NCI-H345 (cell line): ENCODE measurements around the gene SCGB1C2.
"Not testable (repeated sequence)": the region's sequence is repeated elsewhere in the genome, so short reads cannot be mapped to it uniquely, and the experiment has no call there.

Experiments used
- DNase-seq: peaks from one replicate; lab custom pipeline; 2025; lab: John Stamatoyannopoulos, UW

Gene SCGB1C2

DNA sequence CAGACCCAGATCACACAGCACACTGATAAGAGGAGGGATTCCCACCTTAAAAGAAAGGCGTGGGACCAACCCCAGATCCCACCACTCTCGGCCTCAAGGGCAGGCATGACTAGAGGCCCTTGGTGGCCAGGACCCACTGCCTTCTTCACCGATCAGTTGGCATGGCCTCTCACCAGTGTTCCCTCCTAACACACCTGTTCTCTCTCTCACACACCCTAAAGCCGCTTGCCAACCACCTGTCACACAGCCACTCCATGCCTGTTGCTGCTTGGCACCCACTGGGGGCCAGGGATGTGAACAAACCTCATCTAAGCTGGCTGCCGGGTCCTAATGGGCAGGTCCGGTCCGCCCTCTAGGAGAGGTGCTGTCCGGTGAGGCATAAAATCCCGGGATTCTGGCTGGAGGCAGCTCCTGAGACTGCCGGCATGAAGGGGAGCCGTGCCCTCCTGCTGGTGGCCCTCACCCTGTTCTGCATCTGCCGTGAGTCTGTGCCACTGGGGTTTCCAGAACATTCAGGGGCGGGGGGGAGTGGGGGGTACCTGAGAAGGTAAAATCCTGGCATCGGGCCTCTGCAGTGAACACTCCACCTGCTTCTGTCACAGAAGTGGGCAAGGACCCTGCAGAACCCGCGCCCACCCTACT, at the start of gene SCGB1C2:
SCGB1C2 (plus strand) TSS at position 404 of the 642 bp plus-strand sequence; CDS start at position 426, 22 bp downstream.
- not testable (repeated sequence) for DNase-seq

DNA sequence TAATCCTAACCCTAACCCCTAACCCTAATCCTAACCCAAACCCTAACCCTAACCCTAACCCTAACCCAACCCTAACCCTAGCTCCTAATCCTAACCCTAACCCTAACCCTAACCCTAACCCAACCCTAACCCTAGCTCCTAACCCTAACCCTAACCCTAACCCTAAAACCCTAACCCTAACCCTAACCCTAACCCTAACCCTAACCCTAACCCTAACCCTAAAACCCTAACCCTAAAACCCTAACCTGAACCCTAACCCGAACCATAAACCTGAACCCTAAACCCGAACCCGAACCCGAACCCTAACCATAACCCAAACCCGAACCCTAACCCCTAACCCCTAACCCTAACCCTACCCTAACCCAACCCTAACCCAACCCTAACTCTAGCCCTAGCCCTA, 24.3 kb upstream of the SCGB1C2 start:
- DNase-seq: not testable (repeated sequence)

DNA sequence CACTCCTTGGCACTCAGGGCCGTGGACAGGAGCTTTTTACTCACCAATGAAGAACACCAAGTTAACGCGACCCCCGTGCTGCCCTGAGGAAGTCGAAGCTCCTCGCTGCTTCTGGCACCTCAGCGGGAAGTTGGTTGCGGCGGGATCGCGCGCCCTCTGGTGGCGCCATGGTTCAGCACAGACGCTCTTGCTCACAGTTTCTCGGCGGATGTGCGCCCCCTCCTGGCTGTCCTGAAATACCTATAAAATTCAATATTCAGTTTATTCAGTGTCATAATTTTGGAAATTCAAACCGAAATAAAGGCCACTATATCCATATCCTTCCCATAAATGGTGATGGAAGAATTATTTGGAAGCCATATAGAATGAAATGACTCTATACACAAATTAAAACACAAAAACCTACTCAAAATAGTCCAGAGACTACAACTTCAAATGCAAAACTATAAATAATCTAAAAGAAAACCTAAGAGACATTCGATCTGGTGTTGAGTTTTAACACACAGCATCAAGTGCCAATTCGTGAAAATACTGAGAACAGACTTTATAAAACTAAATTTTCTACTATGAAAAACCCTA, 18.9 kb upstream of the SCGB1C2 start:
- not testable (repeated sequence) for DNase-seq

DNA sequence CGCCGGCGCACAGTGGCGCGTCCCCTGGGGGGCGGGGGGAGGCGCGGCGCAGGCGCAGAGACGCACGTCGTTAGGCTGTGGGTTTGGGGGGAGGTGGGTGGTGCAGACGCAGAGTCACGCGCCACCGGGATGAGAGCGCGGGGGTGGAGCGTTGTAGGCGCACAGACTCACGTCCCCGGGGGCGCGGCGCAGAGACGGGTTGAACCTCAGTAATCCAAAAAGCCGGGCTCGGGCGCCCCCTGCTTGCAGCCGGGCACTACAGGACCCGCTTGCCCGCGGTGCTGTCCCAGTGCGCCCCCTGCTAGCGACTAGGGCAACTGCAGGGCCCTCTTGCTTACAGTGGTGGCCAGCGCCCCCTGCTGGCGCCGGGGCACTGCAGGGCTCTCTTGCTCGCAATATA, 3.4 kb upstream of the SCGB1C2 start:
- DNase-seq: not testable (repeated sequence)

DNA sequence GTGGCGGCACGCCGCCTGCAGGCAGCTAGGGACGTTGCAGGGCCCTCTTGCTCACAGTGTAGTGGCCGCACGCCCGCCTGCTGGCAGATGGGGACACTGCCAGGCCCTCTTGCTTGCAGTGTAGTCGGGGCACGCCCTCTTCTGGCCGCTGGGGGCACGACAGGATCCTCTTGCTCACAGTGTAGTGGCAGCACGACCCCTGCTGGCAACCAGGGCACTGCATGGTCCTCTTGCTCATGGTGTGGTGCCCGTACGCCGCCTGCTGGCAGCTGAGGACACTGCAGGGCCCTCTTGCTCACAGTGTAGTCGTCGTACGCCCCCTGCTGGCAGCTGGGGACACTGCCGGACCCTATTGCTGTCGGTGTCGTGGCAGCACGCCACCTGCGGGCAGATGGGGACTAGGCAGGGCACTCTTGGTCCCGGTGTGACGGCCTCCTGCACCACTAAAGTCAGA, 3.0 kb upstream of the SCGB1C2 start:
- not testable (repeated sequence) for DNase-seq

DNA sequence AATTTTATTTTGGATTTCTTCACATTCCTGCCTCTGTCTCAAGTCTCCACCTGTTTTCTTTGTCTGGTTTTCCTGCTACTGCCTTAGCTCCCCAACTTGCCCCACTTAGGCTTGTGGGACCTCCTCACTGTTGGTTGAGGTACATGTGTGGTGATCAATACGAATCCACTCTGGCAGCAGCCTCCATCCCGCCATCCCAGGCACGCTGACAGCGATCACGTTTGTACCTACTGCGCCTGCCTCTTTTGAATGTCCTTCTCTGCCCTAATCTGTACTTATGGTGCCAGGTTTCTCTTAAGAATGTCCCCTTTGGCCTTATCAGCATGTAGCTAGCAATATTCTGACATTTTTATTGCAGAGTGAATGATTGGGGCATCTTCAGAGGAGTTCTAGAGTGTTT, 2.3 kb upstream of the SCGB1C2 start:
- not testable (repeated sequence) for DNase-seq

DNA sequence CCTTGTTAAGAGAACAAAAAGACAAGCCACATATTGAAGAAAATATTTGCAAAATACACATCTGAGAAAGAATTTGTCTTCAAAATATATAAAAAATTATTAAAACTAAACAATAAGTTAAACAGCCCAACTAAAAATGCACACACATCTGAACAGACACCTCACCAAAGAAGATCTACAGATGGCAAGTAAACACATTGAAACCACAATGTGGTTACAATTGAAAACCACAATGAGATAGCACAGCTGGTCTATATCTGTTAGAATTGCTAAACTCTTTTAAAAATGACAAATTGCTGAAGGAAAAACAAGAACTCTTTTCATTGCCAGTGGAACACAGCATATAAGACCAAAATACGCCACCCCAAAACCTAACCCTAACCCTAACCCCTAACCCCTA, 1.5 kb upstream of the SCGB1C2 start:
- DNase-seq: not testable (repeated sequence)

DNA sequence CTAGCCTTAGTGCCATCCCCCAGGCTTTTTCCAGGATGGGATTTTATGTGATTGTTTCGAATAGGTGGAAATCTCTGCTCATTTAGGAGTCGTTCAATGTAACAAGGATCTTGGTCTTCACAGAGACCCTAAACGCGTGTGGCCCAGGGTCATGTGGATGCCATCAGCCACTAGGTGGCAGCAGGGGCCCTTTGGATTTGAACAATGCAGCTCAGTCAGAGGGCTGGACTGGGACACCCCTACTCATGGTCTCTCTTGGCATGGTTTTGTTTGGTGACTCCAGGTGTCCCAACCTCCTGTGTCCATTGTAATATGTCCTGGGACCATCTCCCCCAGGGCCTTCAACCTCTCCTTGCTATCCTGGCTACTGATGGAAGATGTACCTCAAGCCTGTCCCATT, 838 bp upstream of the SCGB1C2 start:
- DNase-seq: not testable (repeated sequence)

DNA sequence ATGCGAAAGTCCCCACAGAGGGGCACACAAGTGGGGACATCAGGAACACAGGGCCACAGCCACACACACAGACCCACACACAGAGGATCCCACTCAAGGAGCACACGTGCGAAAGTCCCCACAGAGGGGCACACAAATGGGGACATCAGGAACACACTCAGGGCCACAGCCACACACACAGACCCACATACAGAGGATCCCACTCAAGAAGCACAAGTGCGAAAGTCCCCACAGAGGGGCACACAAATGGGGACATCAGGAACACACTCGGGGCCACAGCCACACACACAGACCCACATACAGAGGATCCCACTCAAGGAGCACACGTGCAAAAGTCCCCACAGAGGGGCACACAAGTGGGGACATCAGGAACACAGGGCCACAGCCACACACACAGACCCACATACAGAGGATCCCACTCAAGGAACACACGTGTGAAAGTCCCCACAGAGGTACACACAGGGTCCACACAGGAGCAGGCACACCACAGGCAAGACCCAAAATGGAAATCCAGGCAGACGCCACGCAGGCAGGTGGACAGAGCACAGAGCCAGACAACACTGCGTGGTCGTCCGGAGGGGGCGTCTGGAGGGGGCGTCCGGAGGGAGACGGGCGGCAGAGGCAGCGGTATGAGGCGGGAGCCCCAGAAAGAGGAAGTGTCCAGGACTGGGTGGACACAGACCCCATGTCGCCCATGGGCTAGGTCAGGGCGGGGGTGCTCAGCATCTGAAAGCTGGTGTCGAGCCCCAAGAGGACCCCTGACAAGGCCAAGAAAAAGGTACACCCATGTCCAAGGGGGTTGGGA, 2.2 kb downstream of the SCGB1C2 start:
- DNase-seq: not testable (repeated sequence)

DNA sequence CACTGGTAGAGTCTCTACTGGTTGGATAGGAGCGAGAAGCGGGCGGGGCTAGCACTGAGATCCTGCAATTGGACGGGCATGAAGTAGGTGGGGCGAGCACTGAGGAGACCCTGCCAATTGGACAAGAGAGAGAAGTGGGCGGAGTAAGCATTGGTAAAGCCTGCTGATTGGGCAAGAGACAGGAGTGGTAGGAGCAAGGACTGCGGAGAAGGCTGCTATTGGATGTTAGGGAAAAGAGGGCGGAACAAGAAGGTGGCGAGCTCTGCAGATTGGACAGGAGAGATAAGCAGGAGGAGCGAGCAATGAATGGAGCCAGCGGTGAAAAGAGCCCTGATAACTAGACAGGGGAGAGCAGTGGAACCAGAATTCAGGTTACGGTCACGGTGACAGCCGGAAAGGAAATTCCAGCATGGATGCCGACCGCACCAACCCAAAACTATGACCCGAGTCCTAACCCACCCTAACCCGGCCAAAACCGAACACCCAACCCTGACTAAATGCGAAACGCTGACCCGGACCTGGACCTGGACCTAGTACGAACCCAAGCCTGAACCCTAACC, 4.8 kb downstream of the SCGB1C2 start:
- no peak for DNase-seq

DNA sequence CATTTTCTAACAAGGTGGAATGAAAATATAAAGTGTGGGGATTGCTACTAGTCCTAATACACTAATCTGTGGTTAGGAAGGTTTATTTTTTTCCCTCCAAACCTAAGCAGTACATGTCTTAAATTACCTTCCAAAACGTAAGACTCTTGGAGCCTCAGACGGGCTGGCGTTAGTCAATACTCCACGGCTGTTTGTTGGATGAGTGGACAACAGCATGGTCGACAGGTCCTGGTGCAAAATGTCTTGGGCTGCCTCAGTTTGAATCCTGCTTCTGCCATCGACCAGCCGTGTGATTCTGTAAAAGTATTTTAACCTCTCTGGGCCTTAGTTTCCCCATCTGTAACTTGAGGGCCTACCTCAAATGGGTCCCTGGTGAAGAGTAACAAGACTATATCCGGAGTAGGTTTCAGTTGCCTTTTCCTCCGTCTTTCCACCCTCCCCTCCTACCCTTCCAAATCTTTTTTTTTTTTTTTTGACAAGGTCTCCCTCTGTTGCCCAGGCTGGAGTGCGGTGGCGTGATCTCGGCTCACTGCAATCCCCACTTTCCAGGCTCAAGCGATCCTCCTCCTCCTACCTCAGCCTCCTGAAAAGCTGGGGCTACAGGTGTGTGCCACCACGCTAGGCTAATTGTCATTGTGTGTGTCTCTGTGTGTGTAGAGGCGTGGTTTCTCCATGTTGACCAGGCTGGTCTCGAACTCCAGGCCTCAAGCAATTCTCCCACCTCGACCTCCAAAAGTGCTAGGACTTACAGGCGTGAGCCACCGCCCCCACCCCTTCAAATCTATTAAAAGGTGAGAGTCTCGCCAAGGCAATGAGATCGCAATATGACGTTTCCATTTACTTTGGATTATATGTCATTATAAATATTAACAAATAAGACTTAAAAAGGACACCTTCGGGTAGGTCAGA, 5.8 kb downstream of the SCGB1C2 start:
- no peak for DNase-seq

DNA sequence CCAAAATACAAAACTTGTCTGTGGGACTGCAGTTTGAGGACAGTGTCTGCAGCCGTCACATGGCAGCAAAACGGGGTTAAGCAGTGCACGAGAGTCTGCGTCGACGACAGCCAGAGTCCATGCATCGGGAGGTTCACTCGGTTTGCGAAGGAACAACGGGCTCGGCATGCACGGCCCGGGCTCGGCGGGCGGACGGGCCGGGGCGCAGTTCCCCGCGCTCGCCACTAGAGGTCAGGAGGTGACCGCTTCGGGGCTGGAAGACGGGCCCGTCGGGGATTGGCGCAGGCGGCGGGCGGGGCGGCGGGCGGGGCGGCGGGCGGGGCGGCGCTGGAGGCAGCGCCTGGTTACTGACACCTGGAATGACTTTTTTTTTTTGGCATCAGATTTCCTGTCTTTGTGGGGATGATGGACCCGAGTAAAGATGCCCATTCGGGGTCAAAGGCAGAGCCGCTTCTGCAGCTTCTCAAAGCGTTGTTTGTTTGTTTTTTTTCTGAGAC, 6.5 kb downstream of the SCGB1C2 start:
- peak; percentile 51 for DNase-seq

DNA sequence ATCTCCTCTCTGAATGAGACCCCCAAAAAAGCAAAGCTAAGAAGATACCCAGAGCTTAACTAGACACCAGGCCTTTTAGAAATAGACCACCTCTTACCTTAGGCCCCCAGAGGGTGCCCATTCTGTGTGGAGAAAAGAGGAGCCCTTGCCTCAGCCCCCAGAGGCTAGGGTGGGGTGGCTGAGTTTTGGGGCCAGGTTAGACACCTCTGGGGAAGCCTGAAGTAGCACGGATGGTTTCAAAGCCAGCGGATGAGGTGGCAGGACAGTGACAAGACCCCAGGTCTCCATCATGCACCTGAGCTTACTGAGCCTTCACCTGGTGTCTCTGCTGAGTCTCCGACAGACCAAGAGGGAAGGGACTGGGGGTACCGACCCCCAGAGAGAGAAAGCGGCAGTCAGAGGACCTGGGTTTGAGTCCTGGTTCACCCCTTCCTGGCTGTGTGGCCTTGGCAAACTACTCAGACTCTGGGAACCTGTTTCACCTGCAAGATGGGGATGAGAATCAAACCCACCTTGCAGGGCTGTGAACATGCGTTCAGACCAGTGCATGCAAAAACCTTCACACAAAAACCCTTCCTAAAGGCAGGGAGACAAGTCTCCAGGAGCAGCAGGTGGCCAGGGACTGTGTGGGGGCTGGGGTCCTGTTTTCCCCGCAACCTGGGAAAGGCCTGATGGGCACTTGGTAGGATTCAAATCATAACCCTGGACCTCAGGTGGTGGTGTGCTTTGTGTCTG, 7.7 kb downstream of the SCGB1C2 start:
- DNase-seq: no peak

DNA sequence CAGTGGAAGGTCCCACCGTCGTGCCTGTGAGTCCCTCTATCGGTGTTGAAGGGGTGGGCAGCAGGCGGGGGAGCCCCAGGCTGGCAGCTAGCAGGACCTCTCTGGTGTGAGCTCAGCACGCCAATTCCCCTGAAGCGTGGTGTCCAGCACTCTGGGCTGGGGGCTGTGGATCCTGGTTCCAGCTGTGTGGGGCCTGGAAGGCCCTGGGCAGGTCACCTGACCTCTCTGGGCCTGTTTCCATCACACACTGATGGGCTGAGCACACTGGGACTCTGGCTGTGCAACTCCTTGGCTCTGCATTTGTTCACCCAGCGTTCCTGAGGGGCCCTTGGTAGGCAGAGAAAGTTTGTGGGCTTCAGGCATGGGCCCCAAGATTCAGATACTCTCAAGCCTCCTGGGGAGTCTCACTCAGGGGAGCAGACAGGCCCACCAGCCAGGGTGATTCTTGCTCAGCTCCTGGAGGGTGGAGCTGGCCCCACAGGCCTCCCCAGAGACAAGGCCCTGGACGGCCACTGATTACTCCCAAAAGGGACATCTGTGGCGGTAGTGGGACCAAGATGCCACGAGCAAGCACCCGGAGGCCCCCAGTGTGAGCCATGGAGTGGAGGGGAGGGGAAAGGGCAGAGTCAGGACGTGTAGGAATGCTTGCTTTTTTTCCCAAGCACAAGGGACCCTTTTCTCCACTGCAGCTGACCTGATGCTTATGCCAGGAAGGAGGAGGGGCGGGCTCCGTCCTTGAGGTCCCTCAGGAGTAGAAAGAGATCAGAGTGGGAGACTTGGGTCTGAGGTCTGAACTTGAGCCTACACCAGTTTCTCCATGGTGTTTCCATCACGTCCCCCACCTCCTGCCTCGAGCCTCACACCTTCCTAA, 8.5 kb downstream of the SCGB1C2 start:
- DNase-seq: no peak

DNA sequence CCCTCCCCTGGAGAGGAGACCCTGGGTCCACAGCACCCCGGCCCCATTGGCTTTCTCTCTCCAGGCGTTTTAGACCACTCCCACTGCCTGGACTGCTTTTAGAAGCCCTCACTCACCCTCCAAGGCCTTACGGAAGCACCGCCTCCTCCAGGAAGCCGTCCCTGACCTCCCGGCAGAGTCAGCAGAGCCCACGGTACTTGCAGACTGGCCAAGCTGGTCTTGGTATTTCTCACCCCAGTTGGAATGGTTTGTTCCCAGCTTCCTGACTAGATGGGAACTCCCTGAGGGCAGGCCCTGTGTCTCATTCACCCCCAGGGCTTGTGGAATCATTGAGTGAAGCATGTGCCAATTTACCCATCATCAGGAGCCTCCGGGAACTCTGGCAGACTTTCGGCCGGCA, 9.2 kb downstream of the SCGB1C2 start:
- DNase-seq: no peak

DNA sequence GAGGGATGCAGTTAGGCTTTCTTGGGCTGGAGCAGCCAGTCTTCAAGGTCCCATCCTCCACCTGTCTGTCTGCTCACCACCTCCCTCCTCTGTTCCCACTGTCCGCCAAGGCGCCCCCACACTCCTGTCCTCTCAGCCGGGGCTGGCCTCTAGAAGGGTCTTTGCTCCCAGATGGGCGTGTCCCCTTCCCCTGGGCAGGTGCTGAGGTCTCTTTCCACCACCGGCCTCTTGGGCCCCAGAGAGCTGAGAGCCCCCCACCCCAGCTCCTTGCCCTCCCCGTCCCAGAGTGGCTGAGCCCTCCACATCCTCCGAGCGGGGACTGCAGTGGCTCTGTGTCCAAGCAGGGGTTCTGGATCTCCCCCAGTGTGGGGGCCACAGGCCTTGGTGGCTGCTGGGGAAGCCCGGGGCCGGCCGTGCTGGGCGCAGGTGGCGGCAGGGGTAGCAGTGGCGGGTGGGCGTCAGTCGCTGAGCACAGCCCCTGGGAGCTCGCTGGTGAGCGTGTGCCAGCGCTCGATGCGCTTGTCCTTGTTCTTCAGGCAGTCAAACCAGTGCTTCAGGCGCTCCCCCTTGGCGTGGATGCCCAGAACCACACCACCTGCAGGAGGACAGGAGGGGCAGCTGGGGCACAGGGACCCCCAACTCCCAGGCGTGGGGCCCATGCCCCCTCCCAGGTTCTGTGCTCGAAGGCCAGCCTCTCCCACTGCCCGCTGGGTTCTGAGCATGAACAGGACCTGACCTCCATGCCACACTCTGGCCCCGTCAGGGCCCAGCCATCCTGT, 9.8 kb downstream of the SCGB1C2 start:
- DNase-seq: no peak

DNA sequence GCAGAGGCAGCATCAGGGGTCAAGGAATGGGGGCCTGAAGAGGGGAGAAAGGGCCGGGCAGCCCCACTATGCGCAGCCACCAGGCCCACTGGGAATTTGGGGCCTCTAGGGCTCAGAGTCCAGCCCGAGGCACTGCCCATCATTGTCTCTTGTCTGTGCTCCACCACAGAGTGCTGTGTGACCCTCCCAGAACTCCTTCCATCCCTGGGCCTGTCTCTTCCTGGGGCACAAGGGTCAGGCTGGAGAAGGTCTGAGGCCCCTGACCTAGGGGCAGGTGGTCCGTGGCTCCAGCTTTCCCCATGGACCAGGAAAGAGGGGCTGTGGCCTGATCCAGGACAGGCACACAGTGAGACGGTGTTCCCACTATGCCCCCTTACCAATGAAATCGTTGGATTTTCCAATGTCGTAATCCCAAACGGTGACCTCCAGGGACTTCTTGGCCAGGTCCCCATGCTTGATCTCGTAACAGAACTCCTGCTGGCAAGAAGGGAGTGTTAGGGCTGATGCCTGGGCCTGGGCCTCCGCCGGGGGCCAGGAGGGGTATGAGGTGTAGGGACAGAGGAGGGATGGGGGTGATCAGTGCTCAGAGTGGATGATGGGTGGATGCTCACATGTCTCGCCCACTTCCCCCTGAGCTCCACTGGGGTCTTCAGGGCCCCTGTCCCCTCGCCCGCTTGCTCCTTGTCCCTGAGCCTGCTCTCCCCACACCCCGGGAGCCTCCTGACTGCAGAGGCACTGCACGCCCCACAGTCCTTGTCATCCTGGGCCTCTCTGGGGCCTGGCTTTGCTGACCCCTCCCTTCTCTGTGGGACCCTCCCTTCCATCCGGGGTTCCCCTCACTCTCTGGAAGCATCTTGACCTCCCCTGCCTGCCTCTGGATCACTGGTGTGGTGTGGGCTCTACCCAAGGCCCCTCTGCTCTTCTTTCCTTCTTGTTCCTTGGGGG, 10.7 kb downstream of the SCGB1C2 start:
- DNase-seq: no peak

DNA sequence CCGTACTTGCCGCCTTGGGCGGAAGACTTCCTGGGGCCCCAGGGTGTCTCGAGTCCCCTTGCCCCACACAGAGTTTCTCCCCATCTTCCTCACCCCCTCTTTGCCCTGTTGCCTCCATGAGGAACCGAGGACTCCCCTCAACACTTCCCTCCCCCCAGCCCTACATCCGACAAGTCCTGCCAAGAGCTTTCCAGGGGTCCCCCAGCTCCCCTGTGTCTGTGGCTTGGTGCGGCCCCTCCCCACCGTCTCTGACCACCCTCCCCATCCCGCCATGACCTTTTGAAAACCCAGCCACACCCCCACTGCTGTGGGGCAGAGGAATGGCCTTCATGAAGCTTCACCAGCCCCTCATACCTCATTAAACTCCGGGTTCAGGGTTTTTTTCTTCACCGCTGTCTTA, 11.4 kb downstream of the SCGB1C2 start:
- no peak for DNase-seq
